Anterior cingulate cortex (tissue), 58 donors: Measurements from ENCODE around the gene CYB561D2.

Source experiments
- DNase-seq, 58 donors: peaks; one replicate each; lab custom pipeline; 2025; lab: John Stamatoyannopoulos, UW

Gene CYB561D2

GRCh38 chr3:50340448-50341329, 10.0 kb upstream of the CYB561D2 start, which contains the start of gene RASSF1:
Gene RASSF1 (minus strand): TSS chr3:50340836. CDS start chr3:50340805, 31 bp downstream.
- peak in 3 of 58 donors; percentile 20 to 40 (median 35) for DNase-seq

GRCh38 chr3:50341537-50341936, 9.1 kb upstream of the CYB561D2 start:
- no peak for DNase-seq

GRCh38 chr3:50341996-50342650, 8.5 kb upstream of the CYB561D2 start:
- DNase-seq = no peak

- no peak for DNase-seq
These were observed 7.6 kb upstream of the CYB561D2 start for GRCh38 chr3:50342813-50343633.

GRCh38 chr3:50345008-50345407, 5.7 kb upstream of the CYB561D2 start:
- no peak for DNase-seq

GRCh38 chr3:50345586-50346234, 5.0 kb upstream of the CYB561D2 start, which contains the start of gene ZMYND10:
Gene ZMYND10 (minus strand): TSS chr3:50345732. CDS start chr3:50345579, 153 bp downstream.
- peak in 30 of 58 donors; percentile 10 to 65 (median 28) for DNase-seq

- peak in 50 of 58 donors; percentile 6 to 65 (median 35) for DNase-seq
These were observed 3.4 kb upstream of the CYB561D2 start for GRCh38 chr3:50347187-50347813.

- DNase-seq = peak in 1 of 58 donors; percentile 63
These were observed 492 bp upstream of the CYB561D2 start for GRCh38 chr3:50350213-50350526.

- DNase-seq = peak in 1 of 58 donors; percentile 39
These were observed 648 bp downstream of the CYB561D2 start for GRCh38 chr3:50351323-50351697.

GRCh38 chr3:50352781-50353180, 2.1 kb downstream of the CYB561D2 start:
- no peak for DNase-seq

- no peak for DNase-seq
These were observed 2.8 kb downstream of the CYB561D2 start for GRCh38 chr3:50353245-50354004.

- DNase-seq = no peak
These were observed 3.6 kb downstream of the CYB561D2 start for GRCh38 chr3:50354186-50354764.

GRCh38 chr3:50354850-50355249, 4.2 kb downstream of the CYB561D2 start:
- no peak for DNase-seq

GRCh38 chr3:50355829-50356552, 5.3 kb downstream of the CYB561D2 start:
- DNase-seq = no peak

- DNase-seq = no peak
These were observed 5.9 kb downstream of the CYB561D2 start for GRCh38 chr3:50356553-50356952.

- no peak for DNase-seq
These were observed 6.8 kb downstream of the CYB561D2 start for GRCh38 chr3:50357481-50357880.

- DNase-seq = no peak
These were observed 7.8 kb downstream of the CYB561D2 start for GRCh38 chr3:50358355-50358910.
